K562 (cell line): ENCODE results near the gene CAMSAP2. TPM values are rescaled to one million over a fixed set of nuclear protein-coding genes. Genes with fewer than 3 reads are reported as not detected.
A peak's percentile ranks its signal among the peaks of the same experiment; 100 is the strongest.

ENCODE experiments used
- ARID2 ChIP-seq: fragments of 450-650 bp; IDR thresholded peaks from 2 replicates; pipeline ENCODE4 v1.6.1; 2017; ENCODE audit warnings: antibody characterized with exemption, mild to moderate bottlenecking
- C11orf30 ChIP-seq: fragments of 450-650 bp; IDR thresholded peaks from 2 replicates; pipeline ENCODE4 v1.6.1; 2016; ENCODE audit warnings: low read depth, mild to moderate bottlenecking
- CBFA2T2 ChIP-seq: fragments of 450-650 bp; conservative IDR thresholded peaks from 2 replicates; pipeline ENCODE4 v1.6.1; 2017; ENCODE audit warnings: mild to moderate bottlenecking
- CEBPB ChIP-seq: fragments of 450-650 bp; IDR thresholded peaks from 2 replicates; pipeline ENCODE4 v1.6.1; 2016; ENCODE audit warnings: missing genetic modification characterization, missing compliant biosample characterization
- CEBPZ ChIP-seq: fragments of 150-350 bp; IDR thresholded peaks from 2 replicates; pipeline ENCODE4 v1.6.1; 2014; ENCODE audit warnings: low read depth, mild to moderate bottlenecking, low read length, borderline replicate concordance
- FOSL1 ChIP-seq: fragments of 200-800 bp; sonication (Bioruptor generic); conservative IDR thresholded peaks from 2 replicates; pipeline ENCODE4 v1.6.1; 2016; ENCODE audit warnings: missing genetic modification characterization, missing compliant biosample characterization
- HCFC1 ChIP-seq: IDR thresholded peaks from 2 replicates; pipeline ENCODE4 v1.6.1; 2012; ENCODE audit warnings: low read depth, low read length, improper control_type of control experiment
- HMG20A ChIP-seq: fragments of 450-650 bp; formaldehyde crosslinking; conservative IDR thresholded peaks from 2 replicates; pipeline ENCODE4 v1.4.0; 2020; ENCODE audit warnings: mild to moderate bottlenecking, mixed read lengths
- MLLT1 ChIP-seq, 2 experiments: fragments of 450-650 bp; IDR thresholded peaks; 2 replicates each; pipeline ENCODE4 v1.6.1; 2016
- MYC ChIP-seq, 2 experiments: fragments of 250-450 bp in 1 of 2; sonication (Bioruptor Pico) in 1 of 2; IDR thresholded peaks; 2 replicates each; pipeline versions ENCODE4 v1.5.1 to v1.6.1; 2012 to 2021; ENCODE audit warnings: low read depth in 2 of 2, borderline replicate concordance in 1 of 2, improper control_type of control experiment in 1 of 2, low read length in 1 of 2, mild to moderate bottlenecking in 1 of 2, moderate library complexity in 1 of 2
- POLR2G ChIP-seq: fragments of 200-400 bp; formaldehyde crosslinking; IDR thresholded peaks from 2 replicates; pipeline ENCODE4 v1.6.1; 2017; ENCODE audit warnings: low read depth, mild to moderate bottlenecking, antibody characterized with exemption, low read length, moderate library complexity
- PREB ChIP-seq: sonication (generic); formaldehyde crosslinking; IDR thresholded peaks from 2 replicates; pipeline ENCODE4 v1.8.1; 2023; ENCODE audit warnings: mild to moderate bottlenecking, missing genetic modification reagents
- SIRT6 ChIP-seq: IDR thresholded peaks from one replicate; pipeline ENCODE4 v1.6.1; 2012; ENCODE audit warnings: low read depth, mild to moderate bottlenecking, control low read depth, inconsistent platforms, low read length, moderate library complexity
- SNIP1 ChIP-seq: fragments of 450-650 bp; IDR thresholded peaks from 2 replicates; pipeline ENCODE4 v1.7.1; 2017; ENCODE audit warnings: low read depth, mild to moderate bottlenecking
- TBL1XR1 ChIP-seq, 2 experiments: IDR thresholded peaks; 2 replicates each; pipeline ENCODE4 v1.6.1; 2012; ENCODE audit warnings: improper control_type of control experiment in 2 of 2, low read length in 2 of 2, mild to moderate bottlenecking in 1 of 2
- TCF3 ChIP-seq: sonication (generic); formaldehyde crosslinking; IDR thresholded peaks from 2 replicates; pipeline ENCODE4 v1.4.0; 2020; ENCODE audit warnings: mild to moderate bottlenecking, missing genetic modification reagents
- ZBTB5 ChIP-seq: fragments of 450-650 bp; IDR thresholded peaks from 2 replicates; pipeline ENCODE4 v1.6.1; 2017; ENCODE audit warnings: antibody characterized with exemption
- ZNF3 ChIP-seq: fragments of 250-450 bp; sonication (Bioruptor Pico); IDR thresholded peaks from 2 replicates; pipeline ENCODE4 v1.5.0; 2021; ENCODE audit warnings: mild to moderate bottlenecking, moderate library complexity
- ZNF347 ChIP-seq: fragments of 450-650 bp; formaldehyde crosslinking; IDR thresholded peaks from 2 replicates; pipeline ENCODE4 v1.4.0; 2020; ENCODE audit warnings: low read depth, mild to moderate bottlenecking, moderate library complexity
- ZNF354B ChIP-seq: fragments of 250-450 bp; sonication (Bioruptor Pico); IDR thresholded peaks from 2 replicates; pipeline ENCODE4 v1.4.0; 2020
- ZNF695 ChIP-seq: fragments of 450-650 bp; formaldehyde crosslinking; IDR thresholded peaks from 2 replicates; pipeline ENCODE4 v1.4.0; 2020; ENCODE audit warnings: mild to moderate bottlenecking, moderate library complexity
- ZNF830 ChIP-seq: fragments of 250-450 bp; sonication (Bioruptor Pico); IDR thresholded peaks from 2 replicates; pipeline ENCODE4 v1.5.0; 2021; ENCODE audit warnings: mild to moderate bottlenecking
- polyA plus RNA-seq, 8 experiments: library from polyadenylated mRNA; depleted of rRNA in 4 of 8; stranded (reverse) in 5 of 8; unstranded in 3 of 8; fragments of >200 nt; fragmentation: Nextera tagmentation in 2 of 8; fragmentation: Illumina TruSeq in 1 of 8; extraction: Ambion mirVana in 2 of 8; extraction: Trizol in 1 of 8; gene quantifications; 2 replicates each; pipeline versions ENCODE4 v1.2.1 to v1.2.3, GENCODE V29; 2011 to 2014; ENCODE audit warnings: inconsistent platforms in 1 of 8, missing spikeins in 1 of 8
- total RNA-seq, 7 experiments: library from RNA; depleted of rRNA in 6 of 7; stranded (reverse); fragments of >200 nt in 6 of 7; fragmentation: Illumina TruSeq in 2 of 7; extraction: Trizol in 2 of 7; gene quantifications; 2 replicates each; pipeline versions ENCODE4 v1.2.1 to v1.2.3, GENCODE V29; 2011 to 2021; ENCODE audit warnings: low replicate concordance in 1 of 7

CAMSAP2 gene
- total and polyA plus RNA-seq, 9 of the 15 experiments (the other 6 are each of a cell fraction or from before 2014, with no cell fraction given) = 1.4 to 7.5 (median 2.7) TPM

- TF ChIP-seq POLR2G (peak; percentile 70), MLLT1 (IDR thresholded peaks at IDR 0.05) (peak in 1 of 2 experiments; percentile 78; a peak in 2 of 4 replicates), CEBPB (tag) (no peak), CBFA2T2 (no peak), HCFC1 (no peak), ZNF695 (CRISPR knock-in tag) (no peak), ZNF347 (CRISPR knock-in tag) (no peak), FOSL1 (tag) (no peak), ZNF830 (CRISPR knock-in tag) (no peak), ZNF3 (no peak), ZNF354B (CRISPR knock-in tag) (0 out of 2 replicates have a peak, but pooled peaks have one; percentile 22), MYC (IDR thresholded peaks at IDR 0.05; ENCODE audit: low read depth, low read length) (no peak), MYC (CRISPR knock-in tag; IDR thresholded peaks at IDR 0.05; ENCODE audit: borderline replicate concordance, low read depth) (no peak), SNIP1 (no peak), ARID2 (no peak), C11orf30 (no peak), PREB (CRISPR knock-in tag) (no peak), HMG20A (CRISPR knock-in tag) (no peak), CEBPZ (no peak), TBL1XR1 (IDR thresholded peaks at IDR 0.05; ENCODE audit: low read length in 2 of 2) (no peak), ZBTB5 (no peak), TCF3 (CRISPR knock-in tag) (no peak), SIRT6 (no peak)
Observed at GRCh38 chr1:200738949-200739651, 407 bp downstream of the CAMSAP2 start (continued).
